Liver (tissue), 9 donors: ENCODE results near the gene MYO10. TPM values are rescaled to one million over a fixed set of nuclear protein-coding genes. Genes with fewer than 3 reads are reported as not detected.

Experiments
- DNase-seq: peaks from one replicate; pipeline ENCODE4 v3.0.0-alpha.2; 2017; ENCODE audit warnings: low spot score
- H3K27ac ChIP-seq, 2 donors: one replicate each; pipeline ENCODE4 v1.7.0; 2013; ENCODE audit warnings: inconsistent platforms in 2 of 2, low read length in 2 of 2, control low read depth in 1 of 2, low read depth in 1 of 2, mild to moderate bottlenecking in 1 of 2
- H3K27me3 ChIP-seq, 4 donors: one replicate each; pipeline versions ENCODE4 v1.6.1 to v1.7.0; 2013; ENCODE audit warnings: low read length in 3 of 4, inconsistent platforms in 1 of 4, mild to moderate bottlenecking in 1 of 4, moderate library complexity in 1 of 4; ENCODE audit not compliant: control insufficient read depth in 4 of 4, insufficient read depth in 4 of 4
- H3K36me3 ChIP-seq, 4 donors: one replicate each; pipeline versions ENCODE4 v1.6.1 to v1.7.0; 2013; ENCODE audit warnings: low read length in 3 of 4, mild to moderate bottlenecking in 3 of 4, low read depth in 1 of 4, moderate library complexity in 1 of 4; ENCODE audit not compliant: control insufficient read depth in 4 of 4, insufficient read depth in 3 of 4
- H3K4me1 ChIP-seq, 4 donors: one replicate each; pipeline versions ENCODE4 v1.6.1 to v1.7.0; 2013; ENCODE audit warnings: low read length in 3 of 4, mild to moderate bottlenecking in 3 of 4, moderate library complexity in 1 of 4; ENCODE audit not compliant: control insufficient read depth in 4 of 4, insufficient read depth in 4 of 4
- H3K4me3 ChIP-seq, 3 donors: one replicate each; pipeline versions ENCODE4 v1.6.1 to v1.7.0; 2013; ENCODE audit warnings: low read length in 3 of 3, control low read depth in 1 of 3, low read depth in 1 of 3, mild to moderate bottlenecking in 1 of 3
- H3K9ac ChIP-seq, 2 donors: one replicate each; pipeline ENCODE4 v1.7.0; 2013; ENCODE audit warnings: low read length in 2 of 2, mild to moderate bottlenecking in 2 of 2, moderate library complexity in 2 of 2, control low read depth in 1 of 2, low read depth in 1 of 2
- H3K9me3 ChIP-seq, 4 donors: one replicate each; pipeline versions ENCODE4 v1.6.1 to v1.7.0; 2013; ENCODE audit warnings: low read length in 3 of 4; ENCODE audit not compliant: control insufficient read depth in 4 of 4
- ATF3 ChIP-seq: IDR thresholded peaks from 2 replicates; pipeline ENCODE4 v1.6.1; 2016; ENCODE audit warnings: antibody characterized with exemption
- CTCF ChIP-seq: fragments of 150-350 bp; IDR thresholded peaks from 2 replicates; pipeline ENCODE4 v1.5.1; 2017; ENCODE audit warnings: improper control_type of control experiment, low read depth, low read length; ENCODE audit not compliant: missing input control
- EGR1 ChIP-seq, 2 donors: IDR thresholded peaks; 2 replicates each; pipeline ENCODE4 v1.6.1; 2016 to 2018; ENCODE audit warnings: antibody characterized with exemption in 2 of 2, low read depth in 2 of 2
- FOXA1 ChIP-seq: IDR thresholded peaks from 2 replicates; pipeline ENCODE4 v1.6.1; 2016; ENCODE audit warnings: antibody characterized with exemption
- FOXA2 ChIP-seq: IDR thresholded peaks from 2 replicates; pipeline ENCODE4 v1.6.1; 2016; ENCODE audit warnings: antibody characterized with exemption
- GABPA ChIP-seq, 2 donors: IDR thresholded peaks in 1 of 2; conservative IDR thresholded peaks in 1 of 2; 2 replicates each; pipeline ENCODE4 v1.6.1; 2016; ENCODE audit warnings: antibody characterized with exemption in 2 of 2, mild to moderate bottlenecking in 1 of 2, moderate library complexity in 1 of 2
- HNF4A ChIP-seq, 2 donors: conservative IDR thresholded peaks; 2 replicates each; pipeline ENCODE4 v1.6.1; 2016; ENCODE audit warnings: antibody characterized with exemption in 2 of 2, mild to moderate bottlenecking in 2 of 2
- HNF4G ChIP-seq: IDR thresholded peaks from 2 replicates; pipeline ENCODE4 v1.6.1; 2016; ENCODE audit warnings: antibody characterized with exemption
- JUND ChIP-seq, 2 donors: IDR thresholded peaks; 2 replicates each; pipeline ENCODE4 v1.6.1; 2016; ENCODE audit warnings: antibody characterized with exemption in 2 of 2
- MAX ChIP-seq: IDR thresholded peaks from 2 replicates; pipeline ENCODE4 v1.6.1; 2016; ENCODE audit warnings: antibody characterized with exemption
- NR2F2 ChIP-seq: IDR thresholded peaks from 2 replicates; pipeline ENCODE4 v1.6.1; 2016; ENCODE audit warnings: antibody characterized with exemption
- RAD21 ChIP-seq, 2 donors: IDR thresholded peaks; 2 replicates each; pipeline ENCODE4 v1.6.1; 2016; ENCODE audit warnings: antibody characterized with exemption in 2 of 2, mild to moderate bottlenecking in 2 of 2
- REST ChIP-seq: IDR thresholded peaks from 2 replicates; pipeline ENCODE4 v1.6.1; 2016; ENCODE audit warnings: antibody characterized with exemption, mild to moderate bottlenecking
- RXRA ChIP-seq, 2 donors: IDR thresholded peaks; 2 replicates each; pipeline ENCODE4 v1.6.1; 2017 to 2018; ENCODE audit warnings: antibody characterized with exemption in 2 of 2, mild to moderate bottlenecking in 1 of 2
- SP1 ChIP-seq: IDR thresholded peaks from 2 replicates; pipeline ENCODE4 v1.6.1; 2018; ENCODE audit warnings: antibody characterized with exemption, mild to moderate bottlenecking
- TAF1 ChIP-seq: conservative IDR thresholded peaks from 2 replicates; pipeline ENCODE4 v1.6.1; 2016; ENCODE audit warnings: antibody characterized with exemption, mild to moderate bottlenecking
- YY1 ChIP-seq: IDR thresholded peaks from 2 replicates; pipeline ENCODE4 v1.6.1; 2016; ENCODE audit warnings: antibody characterized with exemption, mild to moderate bottlenecking
- ZBTB33 ChIP-seq: IDR thresholded peaks from 2 replicates; pipeline ENCODE4 v1.6.1; 2016; ENCODE audit warnings: antibody characterized with exemption
- WGBS: extraction: QIAGEN DNeasy Blood & Tissue Kit; methylation state at CpG from one replicate; pipeline ENCODE4 v1.1.7; 2013; 5-methylcytosine and 5-hydroxymethylcytosine counted together
- polyA plus RNA-seq, 2 donors: library from polyadenylated mRNA; stranded (reverse) in 1 of 2; unstranded in 1 of 2; fragments of 200-250 nt in 1 of 2; fragments of >200 nt in 1 of 2; fragmentation: Nextera tagmentation in 1 of 2; extraction: Ambion mirVana in 1 of 2; gene quantifications; one replicate each; pipeline versions ENCODE4 v1.2.1 to v1.2.3, GENCODE V29; 2013 to 2015
- total RNA-seq, 2 donors: library from RNA; depleted of rRNA; stranded (reverse); fragments of >200 nt; gene quantifications; one replicate each; pipeline ENCODE4 v1.2.3, GENCODE V29; 2014
- donor health status: healthy.
- donor health status: healthy.
- donor health status: healthy.
- donor health status: healthy.
- donor health status: healthy.

Gene MYO10
- total and polyA plus RNA-seq, 4 donors = 4.3 to 15.3 (median 7.1) TPM

GRCh38 chr5:16628376-16628775, 307.7 kb downstream of the MYO10 start:
- Histone ChIP-seq H3K27ac (no peak overlapping the region), H3K4me3 (no peak overlapping the region), H3K9ac (no peak overlapping the region), H3K9me3 (no peaks in the 10 kb centered on the region), H3K27me3 (no peaks in the 10 kb centered on the region), H3K4me1 (no peaks in the 10 kb centered on the region), H3K36me3 (no peaks in the 10 kb centered on the region)
- TF ChIP-seq TAF1 = no peak
- TF ChIP-seq ZBTB33 = no peak
- TF ChIP-seq HNF4A (conservative IDR thresholded peaks at IDR 0.05) = no peak
- no peak for TF ChIP-seq RXRA (IDR thresholded peaks at IDR 0.05)
- TF ChIP-seq REST = no peak
- TF ChIP-seq FOXA2 = no peak
- no peak for TF ChIP-seq EGR1 (IDR thresholded peaks at IDR 0.05; ENCODE audit: low read depth in 2 of 2)
- no peak for TF ChIP-seq MAX
- TF ChIP-seq CTCF = no peak
- no peak for TF ChIP-seq ATF3
- no peak for TF ChIP-seq NR2F2
- no peak for TF ChIP-seq JUND (IDR thresholded peaks at IDR 0.05)
- TF ChIP-seq GABPA (IDR thresholded peaks at IDR 0.05 in 1 of 2, conservative IDR thresholded peaks at IDR 0.05 in 1 of 2) = no peak
- TF ChIP-seq FOXA1 = no peak
- no peak for TF ChIP-seq YY1
- no peak for TF ChIP-seq RAD21 (IDR thresholded peaks at IDR 0.05)
- TF ChIP-seq HNF4G = no peak
- no peak for TF ChIP-seq SP1
- DNase-seq = no peak
- 90% methylated on average over 3 of the region's 3 CpGs for WGBS
